GM23338 (cell line): ENCODE data around the gene GRAMD4. TPM values are rescaled to one million over a fixed set of nuclear protein-coding genes. Genes with fewer than 3 reads are reported as not detected.
A peak's percentile ranks its signal among the peaks of the same experiment; 100 is the strongest.

Experiments used
- ATAC-seq: fragments of 200-7000 bp; cut with Tn5 transposase; 3 replicates; pipeline ENCODE4 v1.9.1; 2020
- DNase-seq: peaks from one replicate; pipeline ENCODE4 v3.0.0-alpha.2; 2015; ENCODE audit warnings: low spot score
- H2AFZ ChIP-seq: fragments of 200-600 bp; sonication (generic); 2 replicates; pipeline ENCODE4 v1.8.0; 2016; ENCODE audit warnings: antibody characterized with exemption, mild to moderate bottlenecking, moderate library complexity
- H3F3A ChIP-seq: fragments of 200-600 bp; sonication (generic); replicated peaks from 2 replicates; pipeline ENCODE4 v1.8.0; 2017; ENCODE audit warnings: antibody characterized with exemption, mixed run types, low read depth
- H3K27ac ChIP-seq: fragments of 200-600 bp; sonication (generic); 2 replicates; pipeline ENCODE4 v1.6.1; 2016; ENCODE audit warnings: low read depth
- H3K27me3 ChIP-seq: fragments of 200-600 bp; sonication (generic); 2 replicates; pipeline ENCODE4 v1.8.0; 2016; ENCODE audit warnings: mild to moderate bottlenecking, mixed run types, moderate library complexity; ENCODE audit not compliant: insufficient read depth
- H3K36me3 ChIP-seq: fragments of 200-600 bp; sonication (generic); 2 replicates; pipeline ENCODE4 v1.8.0; 2016; ENCODE audit warnings: mild to moderate bottlenecking; ENCODE audit not compliant: insufficient read depth
- H3K4me1 ChIP-seq: fragments of 200-600 bp; sonication (generic); 2 replicates; pipeline ENCODE4 v1.8.0; 2016; ENCODE audit warnings: mild to moderate bottlenecking, moderate library complexity; ENCODE audit not compliant: insufficient read depth
- H3K4me2 ChIP-seq: fragments of 200-600 bp; sonication (generic); 2 replicates; pipeline ENCODE4 v1.7.1; 2017; ENCODE audit warnings: mixed run types
- H3K4me3 ChIP-seq: fragments of 200-600 bp; sonication (generic); 2 replicates; pipeline ENCODE4 v1.6.1; 2016; ENCODE audit warnings: mixed run types
- H3K79me2 ChIP-seq: fragments of 200-600 bp; sonication (generic); replicated peaks from 2 replicates; pipeline ENCODE4 v1.8.0; 2017; ENCODE audit warnings: mild to moderate bottlenecking; ENCODE audit not compliant: insufficient read depth
- H3K9me2 ChIP-seq: fragments of 200-600 bp; sonication (generic); 2 replicates; pipeline ENCODE4 v1.8.0; 2017; ENCODE audit not compliant: insufficient read depth
- H4K20me1 ChIP-seq: fragments of 200-600 bp; sonication (generic); replicated peaks from 2 replicates; pipeline ENCODE4 v1.8.0; 2017; ENCODE audit warnings: mild to moderate bottlenecking; ENCODE audit not compliant: insufficient read depth
- H3K27ac Mint-ChIP-seq: 2 replicates; pipeline ENCODE4 v1.8.0; 2020; ENCODE audit warnings: inconsistent platforms, mild to moderate bottlenecking, moderate library complexity, mixed read lengths
- H3K27me3 Mint-ChIP-seq: 3 replicates; pipeline ENCODE4 v1.8.0; 2022; ENCODE audit warnings: low read depth, mild to moderate bottlenecking, moderate library complexity, mixed read lengths, inconsistent platforms; ENCODE audit not compliant: insufficient read depth, poor library complexity
- H3K36me3 Mint-ChIP-seq: 3 replicates; pipeline ENCODE4 v1.8.0; 2021; ENCODE audit warnings: low read depth, mild to moderate bottlenecking, inconsistent platforms, moderate library complexity, mixed read lengths
- H3K4me1 Mint-ChIP-seq: 3 replicates; pipeline ENCODE4 v1.8.0; 2020; ENCODE audit warnings: mild to moderate bottlenecking, inconsistent platforms, mixed read lengths
- H3K4me3 Mint-ChIP-seq: 3 replicates; pipeline ENCODE4 v1.8.0; 2021; ENCODE audit warnings: moderate library complexity, mild to moderate bottlenecking, inconsistent platforms, mixed read lengths
- H3K9me3 Mint-ChIP-seq: 3 replicates; pipeline ENCODE4 v1.8.0; 2020; ENCODE audit warnings: moderate library complexity, mild to moderate bottlenecking, inconsistent platforms, mixed read lengths
- CREB1 ChIP-seq: fragments of 250-450 bp; sonication (Bioruptor Pico); IDR thresholded peaks from 2 replicates; pipeline ENCODE4 v1.5.0; 2020; ENCODE audit warnings: low read depth, mild to moderate bottlenecking, moderate library complexity
- EZH2 ChIP-seq: fragments of 200-600 bp; sonication (generic); IDR thresholded peaks from one replicate; pipeline ENCODE4 v1.8.0; 2017; ENCODE audit warnings: antibody characterized with exemption, mild to moderate bottlenecking, low read depth; ENCODE audit not compliant: unreplicated experiment
- EZH2phosphoT487 ChIP-seq: fragments of 200-600 bp; sonication (generic); IDR thresholded peaks from one replicate; pipeline ENCODE4 v1.8.1; 2018; ENCODE audit warnings: antibody characterized with exemption; ENCODE audit not compliant: unreplicated experiment
- JUNB ChIP-seq: IDR thresholded peaks from one replicate; pipeline ENCODE4 v1.6.1; 2016; ENCODE audit warnings: antibody characterized with exemption; ENCODE audit not compliant: unreplicated experiment
- NANOG ChIP-seq: IDR thresholded peaks from 2 replicates; pipeline ENCODE4 v1.6.1; 2016; ENCODE audit warnings: antibody characterized with exemption, borderline replicate concordance
- POLR2AphosphoS5 ChIP-seq: IDR thresholded peaks from 2 replicates; pipeline ENCODE4 v1.6.1; 2016; ENCODE audit warnings: antibody characterized with exemption, low read depth
- STAT1 ChIP-seq: IDR thresholded peaks from one replicate; pipeline ENCODE4 v1.6.1; 2016; ENCODE audit warnings: antibody characterized with exemption; ENCODE audit not compliant: unreplicated experiment
- ZNF114 ChIP-seq: fragments of 250-450 bp; sonication (Bioruptor Pico); IDR thresholded peaks from 2 replicates; pipeline ENCODE4 v1.5.0; 2020; ENCODE audit warnings: mild to moderate bottlenecking, moderate library complexity
- ZNF331 ChIP-seq: fragments of 250-450 bp; sonication (Bioruptor Pico); IDR thresholded peaks from 2 replicates; pipeline ENCODE4 v1.5.0; 2020; ENCODE audit warnings: low read depth, mild to moderate bottlenecking, moderate library complexity
- polyA plus RNA-seq: library from polyadenylated mRNA; unstranded; fragments of >200 nt; fragmentation: Nextera tagmentation; extraction: Ambion mirVana; gene quantifications from 2 replicates; pipeline ENCODE4 v1.2.1, GENCODE V29; 2016
- total RNA-seq: library from RNA; depleted of rRNA; stranded (reverse); fragments of >200 nt; shearing (Covaris generic); gene quantifications from 2 replicates; pipeline ENCODE4 v1.2.3, GENCODE V29; 2014
- TF ChIP-seq, protein P1 (sequence below), 2 experiments: fragments of 200-600 bp in 1 of 2; sonication (generic) in 1 of 2; conservative IDR thresholded peaks; 2 replicates each; pipeline versions ENCODE4 v1.5.1 to v1.6.1; 2016 to 2017; ENCODE audit warnings: antibody characterized with exemption in 2 of 2, low read depth in 2 of 2, mild to moderate bottlenecking in 2 of 2, moderate library complexity in 1 of 2
- TF ChIP-seq, protein P2 (sequence below): IDR thresholded peaks from 2 replicates; pipeline ENCODE4 v1.6.1; 2016; ENCODE audit warnings: antibody characterized with exemption
- TF ChIP-seq, protein P3 (sequence below): fragments of 250-450 bp; sonication (Bioruptor Pico); IDR thresholded peaks from 2 replicates; pipeline ENCODE4 v1.5.0; 2020; ENCODE audit warnings: mild to moderate bottlenecking, moderate library complexity
- TF ChIP-seq, protein P4 (sequence below): IDR thresholded peaks from one replicate; pipeline ENCODE4 v1.6.1; 2018; ENCODE audit warnings: antibody characterized with exemption; ENCODE audit not compliant: unreplicated experiment

The GRAMD4 gene
- total and polyA plus RNA-seq, 2 experiments from 2014 or later = 2.7 to 81.8 TPM

DNA sequence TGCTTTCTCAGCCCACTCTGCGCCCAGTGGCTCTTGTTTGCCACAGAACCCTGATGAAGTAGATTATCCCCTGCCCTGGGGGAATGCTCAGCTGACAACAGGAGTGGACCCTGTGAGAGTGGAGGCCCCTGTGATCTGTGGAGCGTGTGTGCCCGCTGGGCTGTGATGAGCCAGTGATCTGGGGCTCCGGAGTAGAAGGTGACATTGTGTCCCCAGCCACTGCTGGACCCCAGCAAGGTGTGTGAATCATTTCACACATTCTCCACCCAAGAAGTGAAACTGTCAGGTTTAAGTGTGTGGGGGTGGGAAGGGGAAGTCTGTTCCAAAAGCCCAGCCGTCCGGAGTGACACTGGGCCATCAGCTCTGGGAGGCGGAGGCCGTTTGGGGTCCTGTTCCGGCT lies 33.1 kb upstream of the GRAMD4 start:
- Histone ChIP-seq H3K4me1 (peaks cover 16% of the 10 kb centered on the region; the same call in 1 of the 2 replicates), H3K27ac (no peak overlapping the region), H3K27me3 (no peaks in the 10 kb centered on the region), H4K20me1 (no peaks in the 10 kb centered on the region; the same call in none of the 2 replicates), H3K79me2 (peaks cover 35% of the 10 kb centered on the region), H2AFZ (no peak overlapping the region), H3K9me2 (no peaks in the 10 kb centered on the region), H3K36me3 (no peaks in the 10 kb centered on the region), H3F3A (no peaks in the 10 kb centered on the region), H3K4me2 (no peak overlapping the region), H3K4me3 (no peak overlapping the region)
- Mint-ChIP-seq H3K9me3 (no peaks in the 10 kb centered on the region), H3K4me3 (no peak overlapping the region), H3K27ac (peak overlapping the region; percentile 59; the same call in 1 of the 2 replicates), H3K27me3 (peaks cover 13% of the 10 kb centered on the region), H3K36me3 (no peaks in the 10 kb centered on the region), H3K4me1 (peaks cover 55% of the 10 kb centered on the region)
- DNase-seq (no peak), ATAC-seq (no peak)
- TF ChIP-seq POLR2AphosphoS5 (no peak), NANOG (no peak), EZH2phosphoT487 (no peak), ZNF114 (no peak), EZH2 (no peak), CREB1 (CRISPR knock-in tag) (no peak), ZNF331 (CRISPR knock-in tag) (no peak), JUNB (no peak), STAT1 (no peak)
- TF ChIP-seq, protein P1, sequence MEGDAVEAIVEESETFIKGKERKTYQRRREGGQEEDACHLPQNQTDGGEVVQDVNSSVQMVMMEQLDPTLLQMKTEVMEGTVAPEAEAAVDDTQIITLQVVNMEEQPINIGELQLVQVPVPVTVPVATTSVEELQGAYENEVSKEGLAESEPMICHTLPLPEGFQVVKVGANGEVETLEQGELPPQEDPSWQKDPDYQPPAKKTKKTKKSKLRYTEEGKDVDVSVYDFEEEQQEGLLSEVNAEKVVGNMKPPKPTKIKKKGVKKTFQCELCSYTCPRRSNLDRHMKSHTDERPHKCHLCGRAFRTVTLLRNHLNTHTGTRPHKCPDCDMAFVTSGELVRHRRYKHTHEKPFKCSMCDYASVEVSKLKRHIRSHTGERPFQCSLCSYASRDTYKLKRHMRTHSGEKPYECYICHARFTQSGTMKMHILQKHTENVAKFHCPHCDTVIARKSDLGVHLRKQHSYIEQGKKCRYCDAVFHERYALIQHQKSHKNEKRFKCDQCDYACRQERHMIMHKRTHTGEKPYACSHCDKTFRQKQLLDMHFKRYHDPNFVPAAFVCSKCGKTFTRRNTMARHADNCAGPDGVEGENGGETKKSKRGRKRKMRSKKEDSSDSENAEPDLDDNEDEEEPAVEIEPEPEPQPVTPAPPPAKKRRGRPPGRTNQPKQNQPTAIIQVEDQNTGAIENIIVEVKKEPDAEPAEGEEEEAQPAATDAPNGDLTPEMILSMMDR (conservative IDR thresholded peaks at IDR 0.05; ENCODE audit: low read depth in 2 of 2) = no peak
- TF ChIP-seq, protein P2, sequence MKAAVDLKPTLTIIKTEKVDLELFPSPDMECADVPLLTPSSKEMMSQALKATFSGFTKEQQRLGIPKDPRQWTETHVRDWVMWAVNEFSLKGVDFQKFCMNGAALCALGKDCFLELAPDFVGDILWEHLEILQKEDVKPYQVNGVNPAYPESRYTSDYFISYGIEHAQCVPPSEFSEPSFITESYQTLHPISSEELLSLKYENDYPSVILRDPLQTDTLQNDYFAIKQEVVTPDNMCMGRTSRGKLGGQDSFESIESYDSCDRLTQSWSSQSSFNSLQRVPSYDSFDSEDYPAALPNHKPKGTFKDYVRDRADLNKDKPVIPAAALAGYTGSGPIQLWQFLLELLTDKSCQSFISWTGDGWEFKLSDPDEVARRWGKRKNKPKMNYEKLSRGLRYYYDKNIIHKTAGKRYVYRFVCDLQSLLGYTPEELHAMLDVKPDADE = no peak
- TF ChIP-seq, protein P3, sequence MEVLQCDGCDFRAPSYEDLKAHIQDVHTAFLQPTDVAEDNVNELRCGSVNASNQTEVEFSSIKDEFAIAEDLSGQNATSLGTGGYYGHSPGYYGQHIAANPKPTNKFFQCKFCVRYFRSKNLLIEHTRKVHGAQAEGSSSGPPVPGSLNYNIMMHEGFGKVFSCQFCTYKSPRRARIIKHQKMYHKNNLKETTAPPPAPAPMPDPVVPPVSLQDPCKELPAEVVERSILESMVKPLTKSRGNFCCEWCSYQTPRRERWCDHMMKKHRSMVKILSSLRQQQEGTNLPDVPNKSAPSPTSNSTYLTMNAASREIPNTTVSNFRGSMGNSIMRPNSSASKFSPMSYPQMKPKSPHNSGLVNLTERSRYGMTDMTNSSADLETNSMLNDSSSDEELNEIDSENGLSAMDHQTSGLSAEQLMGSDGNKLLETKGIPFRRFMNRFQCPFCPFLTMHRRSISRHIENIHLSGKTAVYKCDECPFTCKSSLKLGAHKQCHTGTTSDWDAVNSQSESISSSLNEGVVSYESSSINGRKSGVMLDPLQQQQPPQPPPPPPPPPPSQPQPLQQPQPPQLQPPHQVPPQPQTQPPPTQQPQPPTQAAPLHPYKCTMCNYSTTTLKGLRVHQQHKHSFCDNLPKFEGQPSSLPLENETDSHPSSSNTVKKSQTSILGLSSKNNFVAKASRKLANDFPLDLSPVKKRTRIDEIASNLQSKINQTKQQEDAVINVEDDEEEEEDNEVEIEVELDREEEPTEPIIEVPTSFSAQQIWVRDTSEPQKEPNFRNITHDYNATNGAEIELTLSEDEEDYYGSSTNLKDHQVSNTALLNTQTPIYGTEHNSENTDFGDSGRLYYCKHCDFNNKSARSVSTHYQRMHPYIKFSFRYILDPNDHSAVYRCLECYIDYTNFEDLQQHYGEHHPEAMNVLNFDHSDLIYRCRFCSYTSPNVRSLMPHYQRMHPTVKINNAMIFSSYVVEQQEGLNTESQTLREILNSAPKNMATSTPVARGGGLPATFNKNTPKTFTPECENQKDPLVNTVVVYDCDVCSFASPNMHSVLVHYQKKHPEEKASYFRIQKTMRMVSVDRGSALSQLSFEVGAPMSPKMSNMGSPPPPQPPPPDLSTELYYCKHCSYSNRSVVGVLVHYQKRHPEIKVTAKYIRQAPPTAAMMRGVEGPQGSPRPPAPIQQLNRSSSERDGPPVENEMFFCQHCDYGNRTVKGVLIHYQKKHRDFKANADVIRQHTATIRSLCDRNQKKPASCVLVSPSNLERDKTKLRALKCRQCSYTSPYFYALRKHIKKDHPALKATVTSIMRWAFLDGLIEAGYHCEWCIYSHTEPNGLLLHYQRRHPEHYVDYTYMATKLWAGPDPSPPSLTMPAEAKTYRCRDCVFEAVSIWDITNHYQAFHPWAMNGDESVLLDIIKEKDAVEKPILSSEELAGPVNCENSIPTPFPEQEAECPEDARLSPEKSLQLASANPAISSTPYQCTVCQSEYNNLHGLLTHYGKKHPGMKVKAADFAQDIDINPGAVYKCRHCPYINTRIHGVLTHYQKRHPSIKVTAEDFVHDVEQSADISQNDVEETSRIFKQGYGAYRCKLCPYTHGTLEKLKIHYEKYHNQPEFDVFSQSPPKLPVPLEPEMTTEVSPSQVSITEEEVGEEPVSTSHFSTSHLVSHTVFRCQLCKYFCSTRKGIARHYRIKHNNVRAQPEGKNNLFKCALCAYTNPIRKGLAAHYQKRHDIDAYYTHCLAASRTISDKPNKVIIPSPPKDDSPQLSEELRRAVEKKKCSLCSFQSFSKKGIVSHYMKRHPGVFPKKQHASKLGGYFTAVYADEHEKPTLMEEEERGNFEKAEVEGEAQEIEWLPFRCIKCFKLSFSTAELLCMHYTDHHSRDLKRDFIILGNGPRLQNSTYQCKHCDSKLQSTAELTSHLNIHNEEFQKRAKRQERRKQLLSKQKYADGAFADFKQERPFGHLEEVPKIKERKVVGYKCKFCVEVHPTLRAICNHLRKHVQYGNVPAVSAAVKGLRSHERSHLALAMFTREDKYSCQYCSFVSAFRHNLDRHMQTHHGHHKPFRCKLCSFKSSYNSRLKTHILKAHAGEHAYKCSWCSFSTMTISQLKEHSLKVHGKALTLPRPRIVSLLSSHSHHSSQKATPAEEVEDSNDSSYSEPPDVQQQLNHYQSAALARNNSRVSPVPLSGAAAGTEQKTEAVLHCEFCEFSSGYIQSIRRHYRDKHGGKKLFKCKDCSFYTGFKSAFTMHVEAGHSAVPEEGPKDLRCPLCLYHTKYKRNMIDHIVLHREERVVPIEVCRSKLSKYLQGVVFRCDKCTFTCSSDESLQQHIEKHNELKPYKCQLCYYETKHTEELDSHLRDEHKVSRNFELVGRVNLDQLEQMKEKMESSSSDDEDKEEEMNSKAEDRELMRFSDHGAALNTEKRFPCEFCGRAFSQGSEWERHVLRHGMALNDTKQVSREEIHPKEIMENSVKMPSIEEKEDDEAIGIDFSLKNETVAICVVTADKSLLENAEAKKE (CRISPR knock-in tag) = no peak
- TF ChIP-seq, protein P4, sequence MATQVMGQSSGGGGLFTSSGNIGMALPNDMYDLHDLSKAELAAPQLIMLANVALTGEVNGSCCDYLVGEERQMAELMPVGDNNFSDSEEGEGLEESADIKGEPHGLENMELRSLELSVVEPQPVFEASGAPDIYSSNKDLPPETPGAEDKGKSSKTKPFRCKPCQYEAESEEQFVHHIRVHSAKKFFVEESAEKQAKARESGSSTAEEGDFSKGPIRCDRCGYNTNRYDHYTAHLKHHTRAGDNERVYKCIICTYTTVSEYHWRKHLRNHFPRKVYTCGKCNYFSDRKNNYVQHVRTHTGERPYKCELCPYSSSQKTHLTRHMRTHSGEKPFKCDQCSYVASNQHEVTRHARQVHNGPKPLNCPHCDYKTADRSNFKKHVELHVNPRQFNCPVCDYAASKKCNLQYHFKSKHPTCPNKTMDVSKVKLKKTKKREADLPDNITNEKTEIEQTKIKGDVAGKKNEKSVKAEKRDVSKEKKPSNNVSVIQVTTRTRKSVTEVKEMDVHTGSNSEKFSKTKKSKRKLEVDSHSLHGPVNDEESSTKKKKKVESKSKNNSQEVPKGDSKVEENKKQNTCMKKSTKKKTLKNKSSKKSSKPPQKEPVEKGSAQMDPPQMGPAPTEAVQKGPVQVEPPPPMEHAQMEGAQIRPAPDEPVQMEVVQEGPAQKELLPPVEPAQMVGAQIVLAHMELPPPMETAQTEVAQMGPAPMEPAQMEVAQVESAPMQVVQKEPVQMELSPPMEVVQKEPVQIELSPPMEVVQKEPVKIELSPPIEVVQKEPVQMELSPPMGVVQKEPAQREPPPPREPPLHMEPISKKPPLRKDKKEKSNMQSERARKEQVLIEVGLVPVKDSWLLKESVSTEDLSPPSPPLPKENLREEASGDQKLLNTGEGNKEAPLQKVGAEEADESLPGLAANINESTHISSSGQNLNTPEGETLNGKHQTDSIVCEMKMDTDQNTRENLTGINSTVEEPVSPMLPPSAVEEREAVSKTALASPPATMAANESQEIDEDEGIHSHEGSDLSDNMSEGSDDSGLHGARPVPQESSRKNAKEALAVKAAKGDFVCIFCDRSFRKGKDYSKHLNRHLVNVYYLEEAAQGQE = no peak
